IPS-NIHi7 (cell line): Measurements from ENCODE around the gene DLG2.
"Not testable (repeated sequence)": the region's sequence is repeated elsewhere in the genome, so short reads cannot be mapped to it uniquely, and the experiment has no call there.

Source experiments
- DNase-seq: peaks from one replicate; pipeline ENCODE4 v3.0.0; 2012; ENCODE audit warnings: mixed read lengths; ENCODE audit errors: extremely low spot score

DLG2 gene

GRCh38 chr11:83643115-83643514, 1984.0 kb downstream of the DLG2 start:
- no peak for DNase-seq

GRCh38 chr11:83642500-83642899, 1984.6 kb downstream of the DLG2 start:
- DNase-seq, result no peak

GRCh38 chr11:83641511-83641910, 1985.6 kb downstream of the DLG2 start:
- peak; percentile 23 for DNase-seq

- DNase-seq, result no peak
Measured at GRCh38 chr11:83639995-83640758, 1987.0 kb downstream of the DLG2 start.

- no peak for DNase-seq
Measured at GRCh38 chr11:83635166-83635565, 1992.0 kb downstream of the DLG2 start.

GRCh38 chr11:83630211-83630610, 1996.9 kb downstream of the DLG2 start:
- no peak for DNase-seq

GRCh38 chr11:83629775-83630174, 1997.4 kb downstream of the DLG2 start:
- no peak for DNase-seq

GRCh38 chr11:83628622-83629355, 1998.4 kb downstream of the DLG2 start:
- no peak for DNase-seq

- no peak for DNase-seq
Measured at GRCh38 chr11:83625336-83625735, 2001.8 kb downstream of the DLG2 start.

GRCh38 chr11:83617671-83618070, 2009.5 kb downstream of the DLG2 start:
- DNase-seq, result no peak

- DNase-seq, result no peak
Measured at GRCh38 chr11:83613767-83614121, 2013.4 kb downstream of the DLG2 start.

GRCh38 chr11:83612891-83613766, 2014.0 kb downstream of the DLG2 start:
- peak; percentile 61 for DNase-seq

GRCh38 chr11:83611600-83611999, 2015.5 kb downstream of the DLG2 start:
- no peak for DNase-seq

GRCh38 chr11:83611031-83611430, 2016.1 kb downstream of the DLG2 start:
- no peak for DNase-seq

GRCh38 chr11:83609191-83609590, 2018.0 kb downstream of the DLG2 start:
- no peak for DNase-seq

- DNase-seq, result no peak
Measured at GRCh38 chr11:83608571-83608970, 2018.6 kb downstream of the DLG2 start.

- no peak for DNase-seq
Measured at GRCh38 chr11:83601914-83602527, 2025.1 kb downstream of the DLG2 start.

GRCh38 chr11:83601201-83601913, 2025.8 kb downstream of the DLG2 start:
- DNase-seq, result no peak

- no peak for DNase-seq
Measured at GRCh38 chr11:83600661-83601060, 2026.5 kb downstream of the DLG2 start.

- peak; percentile 43 for DNase-seq
Measured at GRCh38 chr11:83599066-83599465, 2028.1 kb downstream of the DLG2 start.

- DNase-seq, result not testable (repeated sequence)
Measured at GRCh38 chr11:83587797-83588196, 2039.3 kb downstream of the DLG2 start.
